WTC11 (cell line): ENCODE data around the gene FAM114A1.

Source experiments
- ETV6 ChIP-seq: sonication (generic); formaldehyde crosslinking; IDR thresholded peaks from 2 replicates; pipeline ENCODE4 v1.8.1; 2022; ENCODE audit warnings: mild to moderate bottlenecking, missing genetic modification reagents
- NFYB ChIP-seq: sonication (generic); formaldehyde crosslinking; conservative IDR thresholded peaks from 2 replicates; pipeline ENCODE4 v1.8.0; 2022; ENCODE audit warnings: low read depth, missing genetic modification reagents
- PRDM15 ChIP-seq: sonication (generic); formaldehyde crosslinking; IDR thresholded peaks from 2 replicates; pipeline ENCODE4 v1.8.0; 2022; ENCODE audit warnings: missing genetic modification reagents
- TP53 ChIP-seq: sonication (generic); formaldehyde crosslinking; IDR thresholded peaks from 2 replicates; pipeline ENCODE4 v1.8.1; 2023; ENCODE audit warnings: mild to moderate bottlenecking, missing genetic modification reagents
- TF ChIP-seq, protein P1 (sequence below): fragments of 200-600 bp; IDR thresholded peaks from 2 replicates; pipeline ENCODE4 v1.8.0; 2022; ENCODE audit warnings: antibody characterized with exemption
- TF ChIP-seq, protein P2 (sequence below): sonication (generic); formaldehyde crosslinking; IDR thresholded peaks from 2 replicates; pipeline ENCODE4 v1.8.1; 2023; ENCODE audit warnings: mild to moderate bottlenecking, missing genetic modification reagents, moderate library complexity
- TF ChIP-seq, protein P3 (sequence below): sonication (generic); formaldehyde crosslinking; IDR thresholded peaks from 2 replicates; pipeline ENCODE4 v1.8.0; 2022; ENCODE audit warnings: mild to moderate bottlenecking, missing genetic modification reagents

DNA sequence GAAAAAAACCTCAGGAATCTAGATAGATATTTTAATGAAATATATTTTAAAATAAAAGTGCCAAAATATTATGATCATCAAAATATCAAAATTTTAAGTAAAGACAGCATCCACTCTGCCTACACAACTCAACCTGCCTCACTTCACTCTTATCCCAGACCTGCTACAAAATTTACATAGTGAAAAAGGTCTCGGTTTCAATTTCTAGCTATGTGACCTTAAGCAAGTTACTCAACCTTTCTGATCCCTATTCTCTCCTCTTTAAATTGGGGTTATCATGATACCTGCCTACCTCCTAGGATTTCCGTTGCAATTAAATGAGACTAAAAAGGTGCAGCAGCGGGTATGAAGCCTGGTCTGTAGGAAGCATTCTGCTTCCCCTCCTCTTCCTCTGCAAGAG lies 72.9 kb downstream of the FAM114A1 start:
- no peak for TF ChIP-seq TP53 (CRISPR knock-in tag)
- TF ChIP-seq, protein P1, sequence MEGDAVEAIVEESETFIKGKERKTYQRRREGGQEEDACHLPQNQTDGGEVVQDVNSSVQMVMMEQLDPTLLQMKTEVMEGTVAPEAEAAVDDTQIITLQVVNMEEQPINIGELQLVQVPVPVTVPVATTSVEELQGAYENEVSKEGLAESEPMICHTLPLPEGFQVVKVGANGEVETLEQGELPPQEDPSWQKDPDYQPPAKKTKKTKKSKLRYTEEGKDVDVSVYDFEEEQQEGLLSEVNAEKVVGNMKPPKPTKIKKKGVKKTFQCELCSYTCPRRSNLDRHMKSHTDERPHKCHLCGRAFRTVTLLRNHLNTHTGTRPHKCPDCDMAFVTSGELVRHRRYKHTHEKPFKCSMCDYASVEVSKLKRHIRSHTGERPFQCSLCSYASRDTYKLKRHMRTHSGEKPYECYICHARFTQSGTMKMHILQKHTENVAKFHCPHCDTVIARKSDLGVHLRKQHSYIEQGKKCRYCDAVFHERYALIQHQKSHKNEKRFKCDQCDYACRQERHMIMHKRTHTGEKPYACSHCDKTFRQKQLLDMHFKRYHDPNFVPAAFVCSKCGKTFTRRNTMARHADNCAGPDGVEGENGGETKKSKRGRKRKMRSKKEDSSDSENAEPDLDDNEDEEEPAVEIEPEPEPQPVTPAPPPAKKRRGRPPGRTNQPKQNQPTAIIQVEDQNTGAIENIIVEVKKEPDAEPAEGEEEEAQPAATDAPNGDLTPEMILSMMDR = no peak
- TF ChIP-seq ETV6 (CRISPR knock-in tag) = no peak
- no peak for TF ChIP-seq PRDM15 (CRISPR knock-in tag)
- TF ChIP-seq, protein P2, sequence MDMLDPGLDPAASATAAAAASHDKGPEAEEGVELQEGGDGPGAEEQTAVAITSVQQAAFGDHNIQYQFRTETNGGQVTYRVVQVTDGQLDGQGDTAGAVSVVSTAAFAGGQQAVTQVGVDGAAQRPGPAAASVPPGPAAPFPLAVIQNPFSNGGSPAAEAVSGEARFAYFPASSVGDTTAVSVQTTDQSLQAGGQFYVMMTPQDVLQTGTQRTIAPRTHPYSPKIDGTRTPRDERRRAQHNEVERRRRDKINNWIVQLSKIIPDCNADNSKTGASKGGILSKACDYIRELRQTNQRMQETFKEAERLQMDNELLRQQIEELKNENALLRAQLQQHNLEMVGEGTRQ (CRISPR knock-in tag) = no peak
- TF ChIP-seq, protein P3, sequence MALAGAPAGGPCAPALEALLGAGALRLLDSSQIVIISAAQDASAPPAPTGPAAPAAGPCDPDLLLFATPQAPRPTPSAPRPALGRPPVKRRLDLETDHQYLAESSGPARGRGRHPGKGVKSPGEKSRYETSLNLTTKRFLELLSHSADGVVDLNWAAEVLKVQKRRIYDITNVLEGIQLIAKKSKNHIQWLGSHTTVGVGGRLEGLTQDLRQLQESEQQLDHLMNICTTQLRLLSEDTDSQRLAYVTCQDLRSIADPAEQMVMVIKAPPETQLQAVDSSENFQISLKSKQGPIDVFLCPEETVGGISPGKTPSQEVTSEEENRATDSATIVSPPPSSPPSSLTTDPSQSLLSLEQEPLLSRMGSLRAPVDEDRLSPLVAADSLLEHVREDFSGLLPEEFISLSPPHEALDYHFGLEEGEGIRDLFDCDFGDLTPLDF (CRISPR knock-in tag) = no peak
- TF ChIP-seq NFYB = no peak
